Measurements from ENCODE around the gene SLC35D1.

- TF ChIP-seq CTCF (IDR thresholded peaks at IDR 0.05) (no peak), POLR2A (IDR thresholded peaks at IDR 0.05) (no peak), EP300 (IDR thresholded peaks at IDR 0.05; ENCODE audit: low read depth) (no peak), POLR2AphosphoS5 (IDR thresholded peaks at IDR 0.05) (no peak)
Observed at GRCh38 chr1:66978201-66978600, 75.7 kb downstream of the SLC35D1 start.
